Renal cortical epithelial cell (primary cell): ENCODE measurements around the gene COL18A1. TPM values are rescaled to one million over a fixed set of nuclear protein-coding genes. Genes with fewer than 3 reads are reported as not detected.

Source experiments
- DNase-seq: peaks from one replicate; pipeline ENCODE4 v3.0.0-alpha.2; 2011; ENCODE audit warnings: low read depth
- total RNA-seq: library from RNA; depleted of rRNA; stranded (reverse); fragments of >200 nt; gene quantifications from 2 replicates; pipeline ENCODE4 v1.2.3, GENCODE V29; 2014

The COL18A1 gene
- total RNA-seq, 1 donor from 2014 or later, result 672 TPM

DNA sequence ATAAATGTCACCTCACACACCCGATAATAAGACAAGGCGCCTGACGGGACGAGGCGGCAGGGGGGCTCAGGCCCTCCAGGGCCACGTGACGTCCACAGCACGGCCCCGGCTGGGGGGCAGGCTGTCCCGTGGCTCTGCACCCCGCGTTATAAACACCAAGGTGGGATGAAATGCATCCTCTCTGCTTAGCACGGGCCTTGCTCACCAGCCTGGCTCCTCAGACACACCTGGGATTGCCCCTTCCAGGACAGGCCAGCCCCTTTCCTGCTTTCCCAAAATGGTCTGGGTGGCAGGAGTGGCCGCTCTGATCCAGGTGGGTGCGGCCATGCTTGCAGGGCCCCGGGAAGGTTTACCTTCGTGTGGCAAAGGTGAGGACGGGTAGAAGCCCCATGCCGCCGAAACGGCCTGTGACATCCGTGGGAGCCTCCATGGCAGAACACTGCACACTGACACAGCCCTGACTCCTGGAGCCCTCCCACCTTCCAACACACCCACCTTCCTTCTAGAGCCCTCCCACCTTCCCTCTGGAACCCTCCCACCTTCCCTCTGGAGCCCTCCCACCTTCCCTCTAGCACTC lies 101.4 kb downstream of the COL18A1 start:
- DNase-seq, result no peak

DNA sequence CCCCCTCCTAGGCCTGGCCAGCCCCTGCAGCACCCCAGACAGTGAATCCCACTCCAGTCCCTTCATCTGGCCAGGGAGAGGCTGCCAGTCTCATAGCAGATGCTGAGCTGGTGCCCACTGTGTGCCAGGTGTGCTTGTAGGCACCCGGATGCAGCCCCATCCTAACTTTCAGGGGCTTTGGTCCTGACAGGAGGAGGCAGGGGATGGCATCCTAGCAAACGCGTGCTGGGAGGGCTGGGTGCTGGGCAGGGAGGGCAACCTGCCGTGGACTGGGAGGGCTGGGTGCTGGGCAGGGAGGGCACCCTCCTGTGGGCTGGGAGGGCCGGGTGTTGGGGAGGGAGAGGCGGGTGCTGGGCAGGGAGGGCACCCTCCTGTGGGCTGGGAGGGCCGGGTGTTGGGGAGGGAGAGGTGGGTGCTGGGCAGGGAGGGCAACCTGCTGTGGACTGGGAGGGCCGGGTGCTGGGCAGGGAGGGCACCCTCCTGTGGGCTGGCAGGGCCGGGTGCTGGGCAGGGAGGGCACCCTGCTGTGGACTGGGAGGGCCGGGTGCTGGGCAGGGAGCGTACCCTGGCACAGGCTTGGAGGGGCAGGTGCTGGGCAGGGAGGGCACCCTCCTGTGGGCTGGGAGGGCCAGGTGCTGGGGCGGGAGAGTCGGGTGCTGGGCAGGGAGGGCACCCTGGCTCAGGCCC lies 102.0 kb downstream of the COL18A1 start:
- no peak for DNase-seq

DNA sequence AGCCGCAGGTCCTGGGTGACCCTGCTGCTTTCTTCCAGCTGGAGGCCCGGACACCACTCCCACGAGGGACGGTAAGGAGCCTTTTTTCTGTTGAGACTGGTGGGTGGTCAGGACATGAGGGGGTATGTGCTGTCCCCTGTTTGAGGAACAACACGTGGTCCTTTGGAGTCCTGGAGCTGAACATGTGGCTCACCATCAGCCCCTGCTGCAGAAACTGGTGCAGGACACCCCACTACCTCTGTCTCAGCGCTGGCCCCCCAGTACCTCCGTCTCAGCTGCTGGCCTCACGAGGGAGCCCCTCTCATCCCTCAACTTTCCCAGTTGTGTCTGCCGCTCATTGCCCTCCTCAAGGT lies 102.5 kb downstream of the COL18A1 start:
- DNase-seq, result no peak

DNA sequence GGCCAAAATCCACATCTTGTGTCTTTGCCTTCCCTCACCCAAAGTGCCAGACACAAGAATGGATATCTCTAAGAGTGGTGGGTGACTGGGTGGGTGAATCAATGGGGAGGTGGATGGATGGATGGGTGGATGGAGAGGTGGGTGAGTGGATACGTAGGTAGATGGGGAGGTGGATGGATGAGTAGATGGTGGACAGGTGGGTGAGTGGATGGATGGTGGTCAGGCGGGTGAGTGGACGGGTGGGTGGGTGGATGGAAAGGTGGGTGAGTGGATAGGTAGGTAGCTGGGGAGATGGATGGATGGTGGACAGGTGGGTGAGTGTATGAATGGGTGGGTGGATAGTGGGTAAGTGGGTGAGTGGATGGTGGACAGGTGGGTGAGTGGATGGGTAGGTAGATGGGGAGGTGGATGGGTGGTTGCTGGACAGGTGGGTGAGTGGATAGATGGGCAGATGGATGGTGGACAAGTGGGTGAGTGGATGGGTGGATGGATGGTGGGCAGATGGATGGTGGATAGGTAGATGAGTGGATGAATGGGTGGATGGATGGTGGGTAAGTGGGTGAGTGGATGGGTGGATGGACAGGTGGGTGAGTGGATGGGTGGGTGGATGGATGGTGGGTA lies 103.0 kb downstream of the COL18A1 start:
- DNase-seq, result no peak

DNA sequence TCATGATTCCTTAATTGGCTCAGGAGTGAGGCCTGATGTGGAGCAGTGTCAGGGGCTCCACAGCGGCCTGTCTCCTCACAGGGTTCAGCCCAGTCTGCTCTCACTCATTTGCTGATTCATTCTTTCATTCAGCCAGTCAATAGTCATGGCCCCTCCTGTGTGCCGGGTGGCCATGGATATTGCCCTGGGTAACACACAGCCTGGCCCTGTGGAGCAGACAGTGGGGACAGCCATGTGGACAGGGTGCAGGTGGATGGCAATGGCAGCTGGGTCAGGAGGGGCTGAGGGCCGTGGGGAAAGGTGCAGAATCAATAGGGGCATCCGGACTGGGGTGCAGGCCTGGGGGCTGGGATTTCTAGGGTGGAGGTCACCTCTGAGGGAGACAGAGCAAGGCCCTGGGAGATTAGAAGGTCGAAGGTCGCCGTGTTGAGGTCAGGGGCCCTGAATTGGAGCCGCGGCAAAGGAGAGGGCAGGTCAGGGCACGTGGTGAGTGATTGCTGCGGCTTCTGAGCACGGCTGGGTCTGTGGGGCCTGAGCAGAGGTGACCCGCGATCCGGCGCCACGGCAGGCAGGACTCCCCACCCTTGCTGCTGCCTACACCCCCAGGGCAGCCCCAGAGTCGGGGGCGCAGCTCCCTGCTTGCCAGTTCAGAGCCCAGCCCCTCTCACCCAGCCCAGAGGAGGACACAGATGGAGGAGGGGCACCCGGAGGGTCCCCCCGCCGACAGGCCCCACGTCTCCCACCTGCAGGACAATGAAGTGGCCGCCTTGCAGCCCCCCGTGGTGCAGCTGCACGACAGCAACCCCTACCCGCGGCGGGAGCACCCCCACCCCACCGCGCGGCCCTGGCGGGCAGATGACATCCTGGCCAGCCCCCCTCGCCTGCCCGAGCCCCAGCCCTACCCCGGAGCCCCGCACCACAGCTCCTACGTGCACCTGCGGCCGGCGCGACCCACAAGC lies 103.9 kb downstream of the COL18A1 start:
- no peak for DNase-seq

DNA sequence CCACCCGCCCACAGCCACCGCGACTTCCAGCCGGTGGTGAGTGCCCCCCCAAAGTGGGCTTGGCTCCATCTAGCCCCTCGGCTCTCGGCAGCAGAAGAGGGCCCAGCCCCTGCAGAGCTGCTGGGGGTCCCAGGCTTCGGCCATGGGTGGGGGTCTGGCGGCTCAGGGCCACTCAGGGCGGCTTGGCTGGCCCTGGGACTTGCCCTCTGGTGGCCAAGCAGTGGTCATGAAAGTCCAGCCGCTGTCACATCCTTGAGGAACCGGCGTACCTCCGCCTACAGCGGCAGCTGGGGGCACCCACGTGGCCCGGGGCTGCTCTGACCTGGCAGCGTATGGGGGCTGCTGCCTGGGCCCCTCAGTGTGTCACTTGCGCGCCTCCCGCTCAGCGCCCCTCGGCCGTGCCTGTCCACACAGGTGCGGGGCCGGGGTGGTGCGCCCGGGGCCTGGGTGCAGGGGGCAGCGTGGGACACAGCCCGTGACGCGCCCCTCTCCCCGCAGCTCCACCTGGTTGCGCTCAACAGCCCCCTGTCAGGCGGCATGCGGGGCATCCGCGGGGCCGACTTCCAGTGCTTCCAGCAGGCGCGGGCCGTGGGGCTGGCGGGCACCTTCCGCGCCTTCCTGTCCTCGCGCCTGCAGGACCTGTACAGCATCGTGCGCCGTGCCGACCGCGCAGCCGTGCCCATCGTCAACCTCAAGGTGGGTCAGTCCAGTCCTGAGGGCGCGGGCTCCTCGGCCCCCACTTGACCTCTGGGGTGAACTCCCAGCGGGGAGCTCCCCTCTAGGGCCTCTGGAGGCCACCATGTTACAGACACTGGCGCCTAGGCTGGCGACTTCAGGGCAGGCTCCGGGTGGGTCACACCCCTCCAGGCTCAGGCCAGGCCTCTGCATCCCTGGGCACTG lies 104.9 kb downstream of the COL18A1 start:
- no peak for DNase-seq

DNA sequence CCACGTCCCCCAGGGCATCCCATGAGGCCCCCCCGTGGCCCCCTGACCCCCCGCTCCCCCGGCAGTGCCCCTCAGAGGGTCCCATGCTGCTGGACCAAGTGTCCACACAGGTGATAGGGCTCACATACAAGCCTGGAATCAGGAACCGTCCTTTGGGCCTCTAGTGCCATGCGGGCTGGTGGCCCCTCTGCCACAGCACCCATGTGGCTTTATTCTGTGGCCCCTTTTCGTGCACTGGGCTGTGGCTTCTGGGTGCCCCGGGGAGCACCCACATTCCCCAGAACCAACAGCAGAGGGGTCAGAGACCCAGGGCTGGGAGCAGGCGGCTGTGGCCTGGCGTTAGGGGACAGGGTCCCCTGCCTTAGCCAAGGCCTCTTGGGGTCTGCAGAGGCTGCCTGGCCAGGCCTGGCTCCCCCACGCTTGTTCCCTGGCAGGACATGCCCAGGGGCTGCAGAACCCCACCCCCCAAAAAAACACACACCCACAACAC lies 105.5 kb downstream of the COL18A1 start:
- no peak for DNase-seq

DNA sequence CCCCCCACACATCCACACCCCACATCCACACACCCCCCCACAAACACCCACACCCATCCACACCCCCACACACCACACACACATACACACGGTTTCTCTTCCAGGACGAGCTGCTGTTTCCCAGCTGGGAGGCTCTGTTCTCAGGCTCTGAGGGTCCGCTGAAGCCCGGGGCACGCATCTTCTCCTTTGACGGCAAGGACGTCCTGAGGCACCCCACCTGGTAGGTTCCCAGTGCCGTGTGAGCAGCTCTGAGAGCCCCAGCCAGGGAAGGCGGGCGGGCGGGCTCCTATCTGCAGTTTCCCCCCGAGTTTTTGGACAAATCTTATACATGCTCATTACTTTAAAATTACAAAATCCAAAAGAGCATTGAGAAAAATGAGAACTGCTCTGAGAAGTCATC lies 106.0 kb downstream of the COL18A1 start:
- no peak for DNase-seq

DNA sequence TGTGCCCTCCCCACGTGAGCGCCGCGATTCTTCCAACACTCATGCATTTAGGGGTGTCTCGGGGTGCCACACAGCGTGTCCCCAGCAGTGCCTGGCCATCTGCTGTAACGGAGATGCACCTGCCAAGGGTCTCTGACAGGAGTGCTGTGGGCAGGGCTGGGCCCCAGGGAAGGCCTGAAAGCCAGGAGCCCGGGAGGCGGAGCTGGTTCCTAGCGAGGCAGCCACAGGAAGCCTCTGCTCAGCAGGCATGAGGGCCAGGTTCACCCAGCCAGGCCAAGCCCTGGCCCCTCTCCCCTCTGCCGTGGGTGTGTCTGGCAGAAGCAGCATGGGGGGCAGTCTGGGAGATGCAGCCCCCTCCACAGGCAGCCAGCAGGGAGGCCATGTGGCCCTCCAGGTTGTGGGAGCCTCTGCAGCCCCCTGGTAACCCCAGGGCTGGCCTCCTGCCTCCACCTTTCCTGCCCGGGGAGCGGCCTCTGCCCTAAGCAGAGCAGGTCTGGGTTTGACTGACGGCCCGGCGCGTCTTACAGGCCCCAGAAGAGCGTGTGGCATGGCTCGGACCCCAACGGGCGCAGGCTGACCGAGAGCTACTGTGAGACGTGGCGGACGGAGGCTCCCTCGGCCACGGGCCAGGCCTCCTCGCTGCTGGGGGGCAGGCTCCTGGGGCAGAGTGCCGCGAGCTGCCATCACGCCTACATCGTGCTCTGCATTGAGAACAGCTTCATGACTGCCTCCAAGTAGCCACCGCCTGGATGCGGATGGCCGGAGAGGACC lies 106.9 kb downstream of the COL18A1 start:
- no peak for DNase-seq

DNA sequence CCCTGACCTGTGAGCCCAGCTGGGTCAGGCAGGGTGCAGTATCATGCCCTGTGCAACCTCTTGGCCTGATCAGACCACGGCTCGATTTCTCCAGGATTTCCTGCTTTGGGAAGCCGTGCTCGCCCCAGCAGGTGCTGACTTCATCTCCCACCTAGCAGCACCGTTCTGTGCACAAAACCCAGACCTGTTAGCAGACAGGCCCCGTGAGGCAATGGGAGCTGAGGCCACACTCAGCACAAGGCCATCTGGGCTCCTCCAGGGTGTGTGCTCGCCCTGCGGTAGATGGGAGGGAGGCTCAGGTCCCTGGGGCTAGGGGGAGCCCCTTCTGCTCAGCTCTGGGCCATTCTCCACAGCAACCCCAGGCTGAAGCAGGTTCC lies 107.6 kb downstream of the COL18A1 start:
- no peak for DNase-seq

DNA sequence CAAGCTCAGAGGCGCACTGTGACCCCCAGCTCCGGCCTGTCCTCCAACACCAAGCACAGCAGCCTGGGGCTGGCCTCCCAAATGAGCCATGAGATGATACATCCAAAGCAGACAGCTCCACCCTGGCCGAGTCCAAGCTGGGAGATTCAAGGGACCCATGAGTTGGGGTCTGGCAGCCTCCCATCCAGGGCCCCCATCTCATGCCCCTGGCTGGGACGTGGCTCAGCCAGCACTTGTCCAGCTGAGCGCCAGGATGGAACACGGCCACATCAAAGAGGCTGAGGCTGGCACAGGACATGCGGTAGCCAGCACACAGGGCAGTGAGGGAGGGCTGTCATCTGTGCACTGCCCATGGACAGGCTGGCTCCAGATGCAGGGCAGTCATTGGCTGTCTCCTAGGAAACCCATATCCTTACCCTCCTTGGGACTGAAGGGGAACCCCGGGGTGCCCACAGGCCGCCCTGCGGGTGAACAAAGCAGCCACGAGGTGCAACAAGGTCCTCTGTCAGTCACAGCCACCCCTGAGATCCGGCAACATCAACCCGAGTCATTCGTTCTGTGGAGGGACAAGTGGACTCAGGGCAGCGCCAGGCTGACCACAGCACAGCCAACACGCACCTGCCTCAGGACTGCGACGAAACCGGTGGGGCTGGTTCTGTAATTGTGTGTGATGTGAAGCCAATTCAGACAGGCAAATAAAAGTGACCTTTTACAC lies 108.2 kb downstream of the COL18A1 start:
- peak; percentile 4 for DNase-seq

DNA sequence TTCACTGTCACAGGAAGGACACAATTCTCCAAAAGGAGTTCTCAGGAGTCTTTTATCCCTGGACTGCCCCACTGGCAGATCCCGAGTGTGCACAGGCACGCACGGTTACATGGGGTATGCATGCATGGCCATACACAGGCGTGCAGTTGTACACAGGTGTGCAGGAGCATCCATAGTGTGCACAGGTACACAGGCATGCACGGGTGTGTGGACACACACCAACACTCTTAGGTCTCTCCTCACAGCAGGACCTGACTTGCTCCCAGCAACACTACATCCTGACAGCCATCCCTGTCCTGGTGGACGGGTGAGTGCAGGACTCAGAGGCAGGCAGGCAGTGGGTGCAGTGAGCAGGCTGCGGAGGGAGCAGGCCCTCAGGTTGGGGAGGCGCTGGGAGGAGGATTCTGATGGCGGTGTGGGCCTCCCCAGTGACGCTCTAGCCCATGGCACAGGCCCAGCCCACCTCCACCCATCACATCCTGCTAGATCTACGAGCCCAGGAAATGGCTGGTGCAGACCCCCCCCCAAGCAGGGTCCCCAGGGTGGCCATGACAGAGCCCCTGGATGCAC lies 108.9 kb downstream of the COL18A1 start:
- no peak for DNase-seq

DNA sequence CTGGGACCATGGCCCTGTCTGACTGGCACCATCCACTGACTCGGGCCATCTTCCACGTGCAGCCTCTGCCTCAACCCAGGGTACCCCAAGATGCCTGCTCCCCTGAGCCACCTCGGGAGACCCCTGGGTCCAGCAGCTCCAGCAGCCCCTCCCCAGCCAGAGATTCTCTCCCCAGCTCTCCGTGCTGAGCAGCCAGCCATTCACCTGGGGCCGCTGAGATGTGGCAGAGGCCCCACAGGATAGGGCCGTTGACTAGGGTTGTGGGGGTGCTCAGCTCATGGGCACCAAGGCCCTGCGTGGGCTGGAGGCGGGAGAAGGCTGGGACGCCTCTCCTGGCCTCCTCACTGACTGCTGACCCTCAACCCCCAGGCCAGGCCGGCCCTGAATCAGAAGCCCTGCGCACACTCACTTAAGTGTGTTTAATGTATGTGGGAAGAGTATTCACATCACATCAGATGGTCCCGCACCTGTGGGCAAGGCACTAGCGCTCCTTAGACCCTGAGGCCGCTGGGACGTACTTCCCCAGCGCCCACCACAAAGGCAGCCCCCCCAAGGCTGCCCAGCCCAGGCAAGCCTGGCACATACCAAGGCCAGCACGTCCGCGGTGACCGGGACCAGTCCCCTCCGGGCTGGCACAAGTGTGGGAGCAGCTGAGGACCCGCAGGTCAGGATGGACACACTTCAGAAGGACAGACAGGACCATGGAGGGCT lies 109.5 kb downstream of the COL18A1 start:
- no peak for DNase-seq

DNA sequence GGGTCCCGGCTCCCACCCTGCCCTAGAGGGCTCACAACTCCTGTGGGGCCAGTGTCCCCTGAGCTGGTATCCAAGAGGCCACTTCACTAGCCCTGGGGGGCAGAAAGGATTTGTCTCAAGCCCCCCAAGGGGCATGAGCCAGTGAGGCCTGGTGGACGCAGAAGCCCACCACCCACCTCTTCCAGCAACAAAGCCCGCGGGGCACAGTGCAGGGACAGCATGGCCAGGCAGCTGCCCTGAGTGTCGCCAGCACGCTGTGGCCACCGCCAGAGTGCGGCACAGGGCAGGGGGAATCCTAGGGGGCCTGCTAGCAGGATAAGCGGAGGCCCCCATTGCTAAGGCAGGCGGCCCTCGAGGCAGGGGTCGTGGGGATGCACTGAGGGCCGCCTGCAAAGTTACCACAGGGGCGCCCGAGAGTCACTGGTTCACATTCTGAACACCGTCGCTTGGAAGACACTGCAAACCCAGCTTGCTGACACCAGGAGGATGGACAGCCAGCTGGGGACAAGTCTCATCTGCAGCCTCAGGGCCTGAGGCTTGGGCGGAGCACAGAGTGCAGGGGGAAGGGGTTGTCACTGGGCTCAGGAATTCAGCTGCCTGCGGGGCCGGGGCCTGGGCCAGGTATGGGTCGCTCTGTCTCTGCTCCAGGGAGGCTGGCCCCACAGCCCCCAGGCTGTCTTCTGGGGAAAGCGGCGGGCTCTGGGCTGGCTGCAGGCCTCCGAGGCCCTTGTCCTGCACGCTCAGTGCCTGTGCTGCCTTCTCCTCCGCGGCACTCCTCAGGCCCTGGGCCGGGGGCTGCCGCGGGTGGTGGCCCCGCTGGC lies 110.5 kb downstream of the COL18A1 start:
- DNase-seq, result no peak

DNA sequence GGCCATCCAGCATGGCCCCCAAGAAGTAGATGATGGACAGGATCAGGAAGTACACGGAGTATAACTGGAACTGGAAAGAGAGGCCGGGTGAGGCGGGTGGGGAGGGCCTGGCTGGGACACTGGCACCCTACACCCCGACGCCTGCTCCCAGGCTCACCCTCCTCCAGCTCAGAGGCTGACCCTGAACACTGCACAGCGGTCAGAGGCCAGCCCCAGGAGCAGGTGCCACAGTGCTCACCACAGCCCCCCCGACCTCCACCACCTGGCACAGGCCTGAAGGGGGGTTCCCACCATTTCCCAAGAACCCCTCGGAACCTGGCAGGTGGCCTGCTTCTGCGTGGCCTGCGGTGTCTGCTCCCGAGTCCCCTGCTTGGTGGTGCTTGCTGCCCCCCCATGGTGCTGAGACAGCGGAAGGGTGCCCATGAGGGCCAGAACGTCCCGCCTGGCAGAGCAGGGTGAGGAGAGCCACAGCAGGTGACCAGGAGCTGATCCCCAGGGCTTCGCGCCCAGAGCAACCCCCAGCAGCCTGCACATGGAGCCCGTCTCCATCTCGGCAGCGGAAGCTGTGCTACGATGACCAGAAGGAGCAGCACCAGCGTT lies 111.2 kb downstream of the COL18A1 start:
- no peak for DNase-seq

DNA sequence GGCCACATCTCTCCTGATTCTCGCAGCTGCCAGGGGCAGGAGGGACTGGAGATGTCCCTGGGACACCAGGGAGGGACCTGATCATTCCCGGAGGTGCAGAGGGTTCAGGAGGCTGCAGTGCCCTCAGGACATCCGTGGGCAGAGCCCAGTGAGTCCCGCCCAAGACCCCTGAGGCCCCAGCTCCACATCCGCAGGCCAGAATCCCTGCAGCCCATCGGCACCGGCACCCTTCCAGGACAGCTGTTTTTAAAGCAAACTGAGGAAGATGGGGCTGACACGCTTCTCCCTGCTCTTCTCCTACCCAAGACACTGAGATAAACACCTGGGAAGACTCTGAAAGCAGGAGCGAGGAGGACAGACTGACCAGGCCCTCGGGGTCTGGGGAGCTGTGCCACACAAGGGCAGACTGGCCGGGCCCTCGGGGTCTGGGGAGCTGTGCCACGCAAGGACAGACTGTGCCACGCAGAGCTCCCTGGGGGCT lies 111.7 kb downstream of the COL18A1 start:
- DNase-seq, result no peak
